IMR-90 (cell line): ENCODE data around the gene MBTPS1. TPM values are rescaled to one million over a fixed set of nuclear protein-coding genes. Genes with fewer than 3 reads are reported as not detected.

Experiments used
- ATAC-seq: fragments of 200-7000 bp; cut with Tn5 transposase; 2 replicates; pipeline ENCODE4 v1.9.1; 2020; ENCODE audit warnings: low read depth, mild to moderate bottlenecking, moderate library complexity
- BruUV-seq: library from RNA; stranded (reverse); fragments of 400-500 nt; replicated peaks from 2 replicates; lab custom pipeline; 2021; lab: Mats Ljungman, UMichigan
- CTCF ChIA-PET: fragments of 300-600 bp; formaldehyde crosslinking; extraction: SDS; loops from one replicate; lab custom pipeline; 2021; ENCODE audit warnings: antibody characterized with exemption; lab: Yijun Ruan, JAX
- POLR2A ChIA-PET: fragments of 300-600 bp; sonication (Branson Sonifier 250); formaldehyde crosslinking; loops from one replicate; lab custom pipeline; 2022; ENCODE audit warnings: antibody characterized with exemption; ENCODE audit not compliant: unreplicated experiment; lab: Charles Lee
- DNase-seq: peaks from one replicate; pipeline ENCODE4 v3.0.0; 2013
- H2AFZ ChIP-seq: replicated peaks from 2 replicates; pipeline ENCODE3; 2013; ENCODE audit warnings: low read length, mild to moderate bottlenecking; ENCODE audit not compliant: poor library complexity
- H2AK5ac ChIP-seq: 2 replicates; pipeline ENCODE4 v1.6.1; 2013; ENCODE audit warnings: low read depth, low read length, inconsistent platforms
- H2AK9ac ChIP-seq: replicated peaks from 2 replicates; pipeline ENCODE3; 2013; ENCODE audit warnings: mild to moderate bottlenecking, low read depth, low read length, moderate library complexity; ENCODE audit not compliant: poor library complexity
- H2BK120ac ChIP-seq: 2 replicates; pipeline ENCODE4 v1.6.1; 2013; ENCODE audit warnings: low read depth, low read length, inconsistent platforms
- H2BK15ac ChIP-seq: 3 replicates; pipeline ENCODE4 v1.6.1; 2013; ENCODE audit warnings: low read depth, low read length, inconsistent platforms
- H2BK20ac ChIP-seq: 2 replicates; pipeline ENCODE4 v1.6.1; 2013; ENCODE audit warnings: low read depth, mild to moderate bottlenecking, inconsistent platforms, low read length, moderate library complexity
- H2BK5ac ChIP-seq: 2 replicates; pipeline ENCODE4 v1.6.1; 2013; ENCODE audit warnings: mild to moderate bottlenecking, low read depth, low read length, inconsistent platforms; ENCODE audit not compliant: poor library complexity, severe bottlenecking
- H3K14ac ChIP-seq: replicated peaks from 2 replicates; pipeline ENCODE4 v1.6.1; 2013; ENCODE audit warnings: low read depth, low read length, inconsistent platforms
- H3K18ac ChIP-seq: 2 replicates; pipeline ENCODE4 v1.6.1; 2013; ENCODE audit warnings: low read depth, low read length, control low read depth
- H3K23ac ChIP-seq: 2 replicates; pipeline ENCODE4 v1.6.1; 2013; ENCODE audit warnings: low read depth, low read length, inconsistent platforms
- H3K27ac ChIP-seq: 2 replicates; pipeline ENCODE4 v1.5.1; 2013; ENCODE audit warnings: mild to moderate bottlenecking, control low read depth, low read length; ENCODE audit not compliant: insufficient read depth
- H3K27me3 ChIP-seq: 2 replicates; pipeline ENCODE4 v1.6.1; 2013; ENCODE audit warnings: low read length; ENCODE audit not compliant: control insufficient read depth, insufficient read depth
- H3K36me3 ChIP-seq: 2 replicates; pipeline ENCODE4 v1.6.1; 2013; ENCODE audit warnings: low read length, mixed read lengths; ENCODE audit not compliant: control insufficient read depth, insufficient read depth
- H3K4ac ChIP-seq: 2 replicates; pipeline ENCODE4 v1.6.1; 2013; ENCODE audit warnings: low read depth, low read length, inconsistent platforms
- H3K4me1 ChIP-seq: 2 replicates; pipeline ENCODE4 v1.6.1; 2013; ENCODE audit warnings: low read length, mixed read lengths; ENCODE audit not compliant: control insufficient read depth, insufficient read depth
- H3K4me2 ChIP-seq: 2 replicates; pipeline ENCODE4 v1.6.1; 2013; ENCODE audit warnings: low read depth, mild to moderate bottlenecking, control low read depth, low read length, moderate library complexity
- H3K4me3 ChIP-seq: 2 replicates; pipeline ENCODE4 v1.5.1; 2013; ENCODE audit warnings: low read depth, mild to moderate bottlenecking, control low read depth, low read length, moderate library complexity; ENCODE audit not compliant: insufficient read depth
- H3K56ac ChIP-seq: 2 replicates; pipeline ENCODE4 v1.6.1; 2013; ENCODE audit warnings: low read length, inconsistent platforms; ENCODE audit not compliant: insufficient read depth; ENCODE audit errors: extremely low read depth
- H3K79me1 ChIP-seq, 2 experiments: 2 replicates each; pipeline ENCODE4 v1.6.1; 2013; ENCODE audit warnings: low read length in 2 of 2, inconsistent platforms in 1 of 2, low read depth in 1 of 2
- H3K9ac ChIP-seq: 2 replicates; pipeline ENCODE4 v1.6.1; 2013; ENCODE audit warnings: low read depth, low read length, control low read depth
- H3K9me1 ChIP-seq: 2 replicates; pipeline ENCODE4 v1.6.1; 2013; ENCODE audit warnings: low read length, inconsistent platforms; ENCODE audit not compliant: insufficient read depth
- H3K9me3 ChIP-seq: 2 replicates; pipeline ENCODE4 v1.6.1; 2013; ENCODE audit warnings: low read length; ENCODE audit not compliant: control insufficient read depth, insufficient read depth
- H4K20me1 ChIP-seq: 2 replicates; pipeline ENCODE4 v1.6.1; 2013; ENCODE audit warnings: low read length, inconsistent platforms; ENCODE audit not compliant: insufficient read depth
- H4K5ac ChIP-seq: 2 replicates; pipeline ENCODE4 v1.6.1; 2013; ENCODE audit warnings: mild to moderate bottlenecking, low read depth, low read length, control low read depth
- H4K8ac ChIP-seq, 2 experiments: 2 replicates each; pipeline ENCODE4 v1.6.1; 2013; ENCODE audit warnings: low read depth in 2 of 2, low read length in 2 of 2, control low read depth in 1 of 2, inconsistent platforms in 1 of 2
- H4K91ac ChIP-seq: 2 replicates; pipeline ENCODE4 v1.6.1; 2013; ENCODE audit warnings: low read depth, low read length, inconsistent platforms; ENCODE audit not compliant: insufficient read depth
- BHLHE40 ChIP-seq: fragments of 150-350 bp; IDR thresholded peaks from 2 replicates; pipeline ENCODE4 v1.6.1; 2016; ENCODE audit warnings: mild to moderate bottlenecking, low read depth, low read length
- CEBPB ChIP-seq: IDR thresholded peaks from 2 replicates; pipeline ENCODE4 v1.6.1; 2012; ENCODE audit warnings: low read depth, low read length, improper control_type of control experiment
- CHD1 ChIP-seq: IDR thresholded peaks from 2 replicates; pipeline ENCODE4 v1.6.1; 2012; ENCODE audit warnings: low read depth, low read length, improper control_type of control experiment
- CTCF ChIP-seq: conservative IDR thresholded peaks from 2 replicates; pipeline ENCODE4 v1.5.1; 2012; ENCODE audit warnings: mild to moderate bottlenecking, low read depth, low read length, improper control_type of control experiment
- FOS ChIP-seq: fragments of 150-350 bp; IDR thresholded peaks from 2 replicates; pipeline ENCODE4 v1.6.1; 2016; ENCODE audit warnings: low read depth, low read length
- MAFK ChIP-seq: IDR thresholded peaks from 2 replicates; pipeline ENCODE4 v1.6.1; 2012; ENCODE audit warnings: low read depth, low read length, improper control_type of control experiment
- MAZ ChIP-seq: IDR thresholded peaks from 2 replicates; pipeline ENCODE4 v1.6.1; 2012; ENCODE audit warnings: low read depth, mild to moderate bottlenecking, low read length, improper control_type of control experiment, moderate library complexity, borderline replicate concordance
- MXI1 ChIP-seq: IDR thresholded peaks from 2 replicates; pipeline ENCODE4 v1.6.1; 2012; ENCODE audit warnings: low read depth, mild to moderate bottlenecking, low read length, moderate library complexity, borderline replicate concordance
- NFE2L2 ChIP-seq: fragments of 150-350 bp; IDR thresholded peaks from 2 replicates; pipeline ENCODE4 v1.6.1; 2016; ENCODE audit warnings: low read depth, mild to moderate bottlenecking, low read length
- POLR2A ChIP-seq: IDR thresholded peaks from 2 replicates; pipeline ENCODE4 v1.6.1; 2012; ENCODE audit warnings: mild to moderate bottlenecking, low read depth, low read length
- RAD21 ChIP-seq: IDR thresholded peaks from 2 replicates; pipeline ENCODE4 v1.6.1; 2012; ENCODE audit warnings: low read length, improper control_type of control experiment
- RCOR1 ChIP-seq: IDR thresholded peaks from 2 replicates; pipeline ENCODE4 v1.6.1; 2012; ENCODE audit warnings: mild to moderate bottlenecking, low read length, improper control_type of control experiment; ENCODE audit not compliant: insufficient replicate concordance
- RFX5 ChIP-seq: IDR thresholded peaks from 2 replicates; pipeline ENCODE4 v1.8.0; 2012; ENCODE audit warnings: low read depth, mild to moderate bottlenecking, low read length, moderate library complexity
- SMC3 ChIP-seq: fragments of 150-350 bp; IDR thresholded peaks from 2 replicates; pipeline ENCODE4 v1.6.1; 2016; ENCODE audit warnings: low read depth, mild to moderate bottlenecking, antibody characterized with exemption, low read length, moderate library complexity
- USF2 ChIP-seq: fragments of 150-350 bp; IDR thresholded peaks from 2 replicates; pipeline ENCODE4 v1.6.1; 2017; ENCODE audit warnings: mild to moderate bottlenecking, antibody characterized with exemption, low read length, low read depth
- WGBS, 2 experiments: methylation state at CpG; one replicate each; pipeline versions ENCODE4 v1.1.5 to v1.1.7; 2013; ENCODE audit warnings: missing lambda C conversion rate in 2 of 2; ENCODE audit not compliant: insufficient read length in 1 of 2; ENCODE audit errors: extremely low coverage in 2 of 2; 5-methylcytosine and 5-hydroxymethylcytosine counted together
- dilution Hi-C: fragments of 300-500 bp; cut with HindIII; formaldehyde crosslinking; loops from one replicate; pipeline ENCODE4 v1.14.3; 2018; ENCODE audit warnings: low sequenced_read_pairs; ENCODE audit not compliant: unreplicated experiment
- in situ Hi-C: fragments of 300-500 bp; cut with MboI; formaldehyde crosslinking; loops from 3 replicates; pipeline ENCODE4 v1.14.3; 2019; ENCODE audit warnings: low sequenced_read_pairs, inconsistent platforms, mixed read lengths
- intact Hi-C: fragments of 100-400 bp; cut with micrococcal nuclease; formaldehyde crosslinking; loops from 2 replicates; pipeline ENCODE4 v1.10.0; 2022
- polyA plus RNA-seq, 3 experiments: library from polyadenylated mRNA; depleted of rRNA; stranded (reverse); fragments of >200 nt; gene quantifications; 2 replicates each; pipeline ENCODE4 v1.2.3, GENCODE V29; 2012; ENCODE audit warnings: low replicate concordance in 1 of 3
- total RNA-seq: library from RNA; depleted of rRNA; stranded (reverse); fragments of >200 nt; gene quantifications from 2 replicates; pipeline ENCODE4 v1.2.3, GENCODE V29; 2012

The MBTPS1 gene
- total and polyA plus RNA-seq, 2 of the 4 experiments (the other 2 are of a cell fraction) = 59.0 to 70.4 TPM

GRCh38 chr16:84022644-84023043 lies 94.1 kb downstream of the MBTPS1 start:
- Histone ChIP-seq H3K4me3 (no peak overlapping the region), H4K20me1 (no peaks in the 10 kb centered on the region), H2AK9ac (no peak overlapping the region), H3K4ac (no peak overlapping the region), H4K91ac (no peak overlapping the region), H3K56ac (no peak overlapping the region), H3K14ac (no peak overlapping the region), H2AFZ (no peak overlapping the region), H3K79me1 (no peaks in the 10 kb centered on the region), H3K36me3 (no peaks in the 10 kb centered on the region), H3K9ac (no peak overlapping the region), H4K5ac (no peak overlapping the region), H2AK5ac (no peak overlapping the region), H2BK15ac (no peak overlapping the region), H3K18ac (no peak overlapping the region), H3K9me1 (no peaks in the 10 kb centered on the region), H3K4me2 (no peak overlapping the region), H3K23ac (no peak overlapping the region), H2BK120ac (no peak overlapping the region), H3K4me1 (peaks cover 7% of the 10 kb centered on the region), H3K27me3 (peaks cover 20% of the 10 kb centered on the region), H2BK20ac (no peak overlapping the region), H4K8ac (no peak overlapping the region), H2BK5ac (no peak overlapping the region), H3K27ac (no peak overlapping the region), H3K9me3 (peaks cover 13% of the 10 kb centered on the region)
- ATAC-seq (no peak), DNase-seq (no peak)
- ChIA-PET POLR2A (no interaction called here), CTCF (no interaction called here)
- intact Hi-C loops (no loop called here), in situ Hi-C loops (no loop called here), dilution Hi-C loops (no loop called here)
- WGBS, 2 experiments = 58% methylated on average over 3 of the region's 11 CpGs; no CpG with 5 or more reads in 1 of the 2 experiments
- no TSS peak for BruUV-seq
- TF ChIP-seq MAZ (no peak), FOS (no peak), MAFK (no peak), USF2 (no peak), POLR2A (no peak), NFE2L2 (no peak), RFX5 (no peak), BHLHE40 (no peak), CTCF (no peak), CEBPB (no peak), RCOR1 (no peak), SMC3 (no peak), RAD21 (no peak), CHD1 (no peak), MXI1 (no peak)
